Suprapubic skin (tissue), 3 donors: ENCODE measurements around the gene RBM33.

Experiments used
- CTCF ChIP-seq, 2 donors: fragments of 200-600 bp in 1 of 2; fragments of 450-650 bp in 1 of 2; sonication (generic) in 1 of 2; IDR thresholded peaks; one replicate each; pipeline ENCODE4 v1.5.1; 2016 to 2019; ENCODE audit warnings: antibody characterized with exemption in 2 of 2, mild to moderate bottlenecking in 1 of 2, moderate library complexity in 1 of 2
- EP300 ChIP-seq: sonication (generic); formaldehyde crosslinking; IDR thresholded peaks from one replicate; pipeline ENCODE4 v1.6.1; 2017; ENCODE audit warnings: antibody characterized with exemption
- POLR2A ChIP-seq, 2 donors: fragments of 450-650 bp; IDR thresholded peaks; one replicate each; pipeline ENCODE4 v1.6.1; 2017; ENCODE audit warnings: antibody characterized with exemption in 2 of 2, mild to moderate bottlenecking in 2 of 2, moderate library complexity in 2 of 2

DNA sequence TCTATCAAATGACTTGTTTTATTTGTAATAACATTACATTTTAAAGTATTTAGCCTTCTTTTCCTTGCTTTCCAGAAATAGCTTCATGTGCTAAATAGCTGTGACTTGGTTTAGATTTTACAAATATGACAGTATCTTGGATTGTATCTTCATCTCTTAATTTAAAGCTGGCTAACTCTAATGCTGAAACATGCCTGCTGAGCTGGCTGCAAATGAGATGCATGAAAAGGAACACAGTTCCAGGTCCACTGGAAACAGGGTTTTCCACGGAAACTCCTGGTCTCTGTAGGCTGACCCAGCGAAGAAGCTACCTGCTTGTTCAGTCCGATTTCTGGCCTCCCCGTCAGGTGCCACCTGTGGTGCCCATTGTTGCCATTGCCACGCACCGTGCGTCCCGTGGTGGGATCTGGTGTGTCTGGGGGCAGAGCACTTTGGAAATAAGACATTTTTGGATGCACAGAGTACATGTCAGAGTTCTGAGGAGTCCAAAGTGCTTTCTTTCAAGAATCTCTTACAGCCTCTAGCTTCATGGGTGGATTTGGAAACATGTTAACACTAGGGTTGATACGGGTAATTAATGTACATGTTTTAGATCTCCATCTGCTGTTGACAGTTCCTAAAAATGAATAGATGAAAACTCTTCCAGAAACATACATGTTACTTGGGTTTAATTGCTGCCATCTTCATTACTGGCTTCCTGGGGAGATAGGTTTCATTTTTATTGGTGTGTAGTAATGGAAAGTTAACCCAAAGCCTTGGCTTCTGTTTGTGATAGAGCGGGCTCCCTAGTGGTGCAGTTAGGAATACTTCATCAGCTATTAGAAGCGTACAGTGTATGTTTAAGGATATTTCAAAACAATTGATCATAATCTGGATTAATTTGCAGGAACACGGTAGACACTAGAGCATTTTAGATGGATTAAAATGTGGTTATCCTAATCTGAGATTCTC is 122.8 kb downstream of the RBM33 start:
- no peak for TF ChIP-seq POLR2A (IDR thresholded peaks at IDR 0.05)
- TF ChIP-seq EP300, result no peak
- no peak for TF ChIP-seq CTCF (IDR thresholded peaks at IDR 0.05)
